NCI-H1105 (cell line): ENCODE measurements around the gene NACA.
"Not testable (repeated sequence)": the region's sequence is repeated elsewhere in the genome, so short reads cannot be mapped to it uniquely, and the experiment has no call there.

ENCODE experiments used
- DNase-seq: peaks from one replicate; lab custom pipeline; 2025; lab: John Stamatoyannopoulos, UW

The NACA gene

GRCh38 chr12:56724972-56725722 lies at the start of gene NACA:
TSS of gene NACA (minus strand) at chr12:56725299. CDS start at chr12:56724521, 778 bp downstream.
- peak; percentile 87 for DNase-seq

GRCh38 chr12:56773113-56773512 lies 48.0 kb upstream of the NACA start:
- no peak for DNase-seq

GRCh38 chr12:56772625-56773024 lies 47.5 kb upstream of the NACA start:
- DNase-seq = no peak

GRCh38 chr12:56769868-56770267 lies 44.8 kb upstream of the NACA start:
- no peak for DNase-seq

- no peak for DNase-seq
Measured at GRCh38 chr12:56768424-56768823, 43.3 kb upstream of the NACA start.

GRCh38 chr12:56766535-56766934 lies 41.4 kb upstream of the NACA start:
- DNase-seq = no peak

GRCh38 chr12:56763753-56764657 lies 38.9 kb upstream of the NACA start:
- DNase-seq = no peak

GRCh38 chr12:56761812-56762211 lies 36.7 kb upstream of the NACA start:
- no peak for DNase-seq

GRCh38 chr12:56760460-56760859 lies 35.4 kb upstream of the NACA start:
- no peak for DNase-seq

- DNase-seq = no peak
Measured at GRCh38 chr12:56759263-56759908, 34.3 kb upstream of the NACA start.

GRCh38 chr12:56758728-56759262 lies 33.7 kb upstream of the NACA start:
- DNase-seq = no peak

GRCh38 chr12:56757971-56758370 lies 32.9 kb upstream of the NACA start:
- DNase-seq = not testable (repeated sequence)

GRCh38 chr12:56753566-56753965 lies 28.5 kb upstream of the NACA start:
- DNase-seq = no peak

- DNase-seq = peak; percentile 73
Measured at GRCh38 chr12:56751712-56752598, 26.9 kb upstream of the NACA start, which contains the start of gene PRIM1. TSS of gene PRIM1 (minus strand) at chr12:56752323. CDS start at chr12:56752298, 25 bp downstream.

- not testable (repeated sequence) for DNase-seq
Measured at GRCh38 chr12:56750596-56750995, 25.5 kb upstream of the NACA start.

- DNase-seq = no peak
Measured at GRCh38 chr12:56749853-56750252, 24.8 kb upstream of the NACA start.

GRCh38 chr12:56749359-56749758 lies 24.3 kb upstream of the NACA start:
- no peak for DNase-seq

- no peak for DNase-seq
Measured at GRCh38 chr12:56728139-56728861, 3.2 kb upstream of the NACA start.

GRCh38 chr12:56726196-56726675 lies 1.1 kb upstream of the NACA start:
- not testable (repeated sequence) for DNase-seq

- no peak for DNase-seq
Measured at GRCh38 chr12:56725723-56726102, 614 bp upstream of the NACA start.

- DNase-seq = no peak
Measured at GRCh38 chr12:56724701-56724971, 463 bp downstream of the NACA start.
